ENCODE measurements around the gene TBC1D14. TPM values are rescaled to one million over a fixed set of nuclear protein-coding genes. Genes with fewer than 3 reads are reported as not detected.

Gene TBC1D14
- total RNA-seq, 1 experiment from 2014 or later, result 50.2 TPM

GRCh38 chr4:7058792-7059191, 149.2 kb downstream of the TBC1D14 start:
- DNase-seq, result no peak
- H3K18ac ChIP-seq (ENCODE audit: insufficient read length, low read depth, low read length), result no peak overlapping the region
- H2AK5ac ChIP-seq (ENCODE audit: insufficient read length, low read length), result no peak overlapping the region
- H3K14ac ChIP-seq (ENCODE audit: insufficient read depth, low read length), result no peak overlapping the region
- Mint-ChIP-seq H3K4me1 (peaks cover 5 to 8% of the 10 kb centered on the region in 2 experiments; a peak in 3 of 4 replicates), H3K9me3 (no peaks in the 10 kb centered on the region), H3K27ac (0 out of 7 replicates have a peak overlapping the region, but pooled peaks of 1 of the 3 experiments have one; percentile 14), H3K4me3 (no peak overlapping the region), H3K36me3 (ENCODE audit: insufficient read depth in 1 of 3, low read depth in 3 of 3) (peaks cover 36 to 73% (median 69%) of the 10 kb centered on the region in 3 experiments), H3K27me3 (ENCODE audit: low read depth) (no peaks in the 10 kb centered on the region)
- H3K4ac ChIP-seq (ENCODE audit: low read depth, low read length), result no peak overlapping the region
- H2BK20ac ChIP-seq (ENCODE audit: low read depth, low read length, poor library complexity, severe bottlenecking), result no peak overlapping the region
- H2BK12ac ChIP-seq (ENCODE audit: insufficient read length, low read depth, low read length), result no peak overlapping the region
- no peak overlapping the region for H3K23ac ChIP-seq (ENCODE audit: insufficient read length, low read depth, low read length)
- H4K8ac ChIP-seq (replicated peaks; ENCODE audit: insufficient read length, low read depth, low read length), result no peak overlapping the region
- no peak overlapping the region for H2BK15ac ChIP-seq (ENCODE audit: low read depth, low read length)
- H3T11ph ChIP-seq (ENCODE audit: low read length), result no peak overlapping the region
- no peaks in the 10 kb centered on the region for H3K4me1 ChIP-seq (ENCODE audit: insufficient read depth, low read length)
- no peak overlapping the region for H3K27ac ChIP-seq (ENCODE audit: insufficient read length, low read depth, low read length)
- no peak overlapping the region for H2BK120ac ChIP-seq (ENCODE audit: low read depth, low read length, poor library complexity, severe bottlenecking)
- no peaks in the 10 kb centered on the region for H4K20me1 ChIP-seq (ENCODE audit: control insufficient read depth, insufficient read depth, insufficient read length)
- no peak overlapping the region for H3K4me2 ChIP-seq (ENCODE audit: insufficient read depth, insufficient read length, low read length)
- no peaks in the 10 kb centered on the region for H3K27me3 ChIP-seq (ENCODE audit: insufficient read depth, low read length)
- peaks cover 3% of the 10 kb centered on the region for H3K79me1 ChIP-seq (ENCODE audit: insufficient read depth, low read depth, low read length, poor library complexity, severe bottlenecking)
- no peak for TF ChIP-seq CTCF (conservative IDR thresholded peaks at IDR 0.05)
- H3K23me2 ChIP-seq (ENCODE audit: insufficient read length, low read depth, low read length, poor library complexity, severe bottlenecking), result no peaks in the 10 kb centered on the region
- no peak overlapping the region for H3K9ac ChIP-seq (ENCODE audit: extremely low read depth, insufficient read length, low read length)
- H4K91ac ChIP-seq (ENCODE audit: insufficient read length, low read depth, low read length), result no peak overlapping the region
- H2BK5ac ChIP-seq (ENCODE audit: insufficient read length, low read length), result no peak overlapping the region
- no peak overlapping the region for H4K5ac ChIP-seq (ENCODE audit: insufficient read length, low read depth, low read length)
- no peaks in the 10 kb centered on the region for H3K9me3 ChIP-seq (ENCODE audit: control insufficient read depth, low read depth, low read length)
- no peak overlapping the region for H2AFZ ChIP-seq (ENCODE audit: low read length)
- H3K56ac ChIP-seq (ENCODE audit: insufficient read length, low read depth, low read length), result no peak overlapping the region
- no peaks in the 10 kb centered on the region for H3K79me2 ChIP-seq (ENCODE audit: insufficient read depth, low read length)
- WGBS (ENCODE audit: extremely low coverage, insufficient read length, low lambda C conversion rate), result no CpG with 5 or more reads among the region's 3 CpGs
